Stimulated activated CD8-positive, alpha-beta memory T cell treated with anti-CD3 and anti-CD28 coated beads, Interleukin-7, amount 100 ng/mL, for 24 hours (primary cell): ENCODE measurements around the gene MOB3B.
"Not testable (repeated sequence)": the region's sequence is repeated elsewhere in the genome, so short reads cannot be mapped to it uniquely, and the experiment has no call there.

Experiments used
- DNase-seq: peaks from one replicate; pipeline ENCODE4 v3.0.0-alpha.2; 2020; ENCODE audit warnings: low read depth

Gene MOB3B

DNA sequence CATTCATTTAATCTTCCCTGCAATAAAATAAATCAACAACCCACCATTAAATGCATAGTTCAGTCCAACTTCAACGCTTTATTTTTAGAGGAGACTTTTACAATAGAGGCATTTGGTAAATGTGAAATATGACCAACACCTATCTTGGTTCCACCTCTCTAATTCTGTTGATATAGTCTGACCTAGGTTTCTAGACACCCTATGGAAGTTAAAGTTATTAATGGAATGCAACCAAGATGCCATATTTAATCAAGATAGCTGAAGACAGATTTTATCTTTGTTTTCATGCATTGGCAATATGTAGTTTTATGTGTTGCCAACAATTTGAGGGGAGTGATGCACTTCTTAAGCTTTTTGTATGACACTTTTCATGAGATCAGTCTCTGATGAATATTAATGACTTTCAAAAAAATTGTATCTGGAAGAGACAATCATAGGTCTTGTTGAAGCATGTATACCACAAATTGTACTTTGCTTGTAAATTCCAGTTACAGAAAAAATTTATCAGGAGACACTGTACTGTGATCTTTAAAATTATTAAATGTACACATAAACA lies 107.3 kb downstream of the MOB3B start:
- DNase-seq: no peak

GRCh38 chr9:27421577-27421976 lies 108.0 kb downstream of the MOB3B start:
- no peak for DNase-seq

- DNase-seq: not testable (repeated sequence)
These were observed 110.1 kb downstream of the MOB3B start for GRCh38 chr9:27419558-27419957.

DNA sequence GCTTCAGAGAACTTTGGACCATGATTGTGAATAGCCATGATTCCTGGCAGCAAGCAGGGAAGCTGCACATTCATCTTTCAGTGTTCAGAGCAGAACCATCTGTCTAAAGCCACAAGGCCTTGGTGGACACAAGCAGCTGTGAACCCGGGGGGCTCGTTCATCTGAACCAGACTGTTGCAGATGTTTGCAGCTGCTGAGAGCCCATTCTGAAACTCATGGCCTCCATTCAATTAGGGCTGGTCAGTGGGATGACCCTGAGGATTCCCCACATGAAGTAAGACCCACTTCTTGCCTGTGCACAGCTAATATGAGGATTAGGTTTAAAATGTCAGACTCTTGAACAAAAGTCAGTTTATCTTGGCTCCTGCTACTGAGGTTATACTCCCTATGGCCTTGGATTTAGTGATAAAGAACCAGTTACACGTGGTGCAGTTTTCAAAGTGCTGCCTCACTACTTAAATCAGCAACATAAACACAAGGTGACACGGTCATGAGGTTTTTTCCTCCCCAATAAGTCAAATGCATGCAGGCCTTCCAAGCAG lies 115.3 kb downstream of the MOB3B start:
- no peak for DNase-seq

- no peak for DNase-seq
These were observed 115.9 kb downstream of the MOB3B start for GRCh38 chr9:27413511-27414219.

DNA sequence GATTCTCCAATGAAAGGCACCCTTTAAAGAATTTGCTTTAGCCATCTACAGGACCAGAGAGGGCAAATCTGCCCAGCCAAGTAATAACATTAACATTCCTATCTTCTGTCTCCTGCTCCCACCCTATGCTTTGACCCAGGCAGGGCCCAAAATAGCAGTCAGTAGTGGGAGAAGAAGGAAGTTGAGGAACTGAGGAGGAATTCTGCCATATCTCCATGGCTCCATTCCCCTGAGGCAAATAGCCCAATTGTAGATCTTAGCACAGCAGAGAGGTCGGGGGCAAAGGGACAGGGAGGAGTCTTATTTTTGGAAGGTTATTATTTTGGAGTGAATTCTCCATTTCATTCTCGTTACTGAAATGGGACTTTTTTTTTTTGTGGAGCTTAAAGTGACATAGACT lies 116.7 kb downstream of the MOB3B start:
- no peak for DNase-seq

GRCh38 chr9:27412081-27412480 lies 117.5 kb downstream of the MOB3B start:
- no peak for DNase-seq

DNA sequence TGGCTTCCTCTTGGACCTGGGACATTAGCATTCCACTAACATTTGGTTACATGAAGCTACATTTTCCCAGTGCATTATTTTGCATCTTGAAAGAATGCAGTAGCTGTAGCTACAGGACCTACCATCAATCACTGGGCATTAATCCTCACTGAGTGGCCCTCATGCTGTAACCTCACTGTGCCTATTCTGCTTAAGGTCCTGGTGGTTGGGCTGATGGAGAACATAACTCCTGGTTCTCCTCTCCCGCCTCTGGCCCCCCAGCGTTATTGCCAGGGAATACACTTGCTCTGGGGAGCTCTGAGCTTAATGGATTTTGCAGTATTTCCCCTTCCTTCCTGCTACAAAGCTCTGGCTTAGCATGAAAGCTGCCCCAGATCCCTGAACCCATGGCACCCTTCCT lies 121.1 kb downstream of the MOB3B start:
- no peak for DNase-seq

- DNase-seq: no peak
These were observed 121.6 kb downstream of the MOB3B start for GRCh38 chr9:27408001-27408400.

- DNase-seq: no peak
These were observed 122.1 kb downstream of the MOB3B start for GRCh38 chr9:27407491-27407890.

DNA sequence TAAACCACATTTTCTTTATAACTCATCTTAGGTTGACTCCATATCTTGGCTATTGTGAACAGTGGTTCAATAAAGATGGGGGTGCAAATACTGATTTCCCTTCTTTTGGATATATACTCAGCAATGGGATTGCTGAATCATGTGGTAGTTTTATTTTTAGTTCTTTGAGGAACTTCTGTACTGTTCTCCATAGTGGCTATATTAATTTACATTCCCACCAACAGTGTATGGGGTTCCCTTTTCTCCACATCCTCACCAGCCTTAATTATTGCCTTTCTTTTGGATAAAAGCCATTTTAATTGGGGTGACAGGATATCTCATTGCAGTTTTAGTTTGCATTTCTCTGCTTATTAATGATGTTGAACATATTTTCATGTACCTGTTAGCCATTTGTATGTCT lies 125.0 kb downstream of the MOB3B start:
- no peak for DNase-seq

GRCh38 chr9:27402626-27403025 lies 127.0 kb downstream of the MOB3B start:
- no peak for DNase-seq

GRCh38 chr9:27400334-27400880 lies 129.2 kb downstream of the MOB3B start:
- no peak for DNase-seq

GRCh38 chr9:27398982-27399653 lies 130.5 kb downstream of the MOB3B start:
- no peak for DNase-seq

- DNase-seq: no peak
These were observed 133.1 kb downstream of the MOB3B start for GRCh38 chr9:27396495-27396894.

DNA sequence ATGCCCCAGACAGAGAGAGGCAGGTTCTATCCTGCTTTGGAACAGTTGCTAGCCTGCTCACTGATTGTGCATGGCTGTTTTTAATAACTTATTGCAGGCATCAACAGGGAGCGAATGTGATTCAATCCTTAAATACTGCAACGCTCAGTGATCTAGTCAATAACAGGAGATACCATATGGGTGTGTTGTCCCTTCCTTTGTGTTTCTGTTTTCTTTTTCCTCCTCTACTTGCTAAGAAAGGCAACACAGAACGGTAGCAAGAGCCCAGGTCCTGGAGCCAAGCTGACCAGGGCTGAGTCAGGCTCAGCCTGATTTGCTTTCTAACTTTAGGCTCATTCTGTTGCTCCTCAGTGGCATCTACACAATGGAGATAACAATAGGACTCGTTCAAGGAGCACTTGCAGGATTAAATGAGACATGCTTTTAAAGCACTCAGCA lies 134.1 kb downstream of the MOB3B start:
- DNase-seq: no peak

DNA sequence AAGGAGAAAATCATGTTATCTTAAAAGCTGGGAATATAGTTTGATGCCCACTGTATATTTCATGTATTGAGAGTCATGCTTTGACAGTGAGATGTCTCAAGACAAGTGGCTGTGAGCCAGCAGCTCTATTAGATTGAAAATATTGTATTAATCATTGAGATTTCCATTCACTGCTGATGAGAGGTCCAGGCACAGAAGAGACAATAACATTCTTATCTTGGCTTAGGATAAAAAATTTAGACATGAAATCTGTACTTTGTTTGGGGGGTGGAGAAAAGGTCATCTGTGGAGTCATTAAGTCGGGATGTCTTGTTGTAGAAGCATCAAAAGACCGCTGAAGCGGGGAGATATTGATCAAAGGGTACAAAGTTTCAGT lies 134.8 kb downstream of the MOB3B start:
- DNase-seq: no peak

DNA sequence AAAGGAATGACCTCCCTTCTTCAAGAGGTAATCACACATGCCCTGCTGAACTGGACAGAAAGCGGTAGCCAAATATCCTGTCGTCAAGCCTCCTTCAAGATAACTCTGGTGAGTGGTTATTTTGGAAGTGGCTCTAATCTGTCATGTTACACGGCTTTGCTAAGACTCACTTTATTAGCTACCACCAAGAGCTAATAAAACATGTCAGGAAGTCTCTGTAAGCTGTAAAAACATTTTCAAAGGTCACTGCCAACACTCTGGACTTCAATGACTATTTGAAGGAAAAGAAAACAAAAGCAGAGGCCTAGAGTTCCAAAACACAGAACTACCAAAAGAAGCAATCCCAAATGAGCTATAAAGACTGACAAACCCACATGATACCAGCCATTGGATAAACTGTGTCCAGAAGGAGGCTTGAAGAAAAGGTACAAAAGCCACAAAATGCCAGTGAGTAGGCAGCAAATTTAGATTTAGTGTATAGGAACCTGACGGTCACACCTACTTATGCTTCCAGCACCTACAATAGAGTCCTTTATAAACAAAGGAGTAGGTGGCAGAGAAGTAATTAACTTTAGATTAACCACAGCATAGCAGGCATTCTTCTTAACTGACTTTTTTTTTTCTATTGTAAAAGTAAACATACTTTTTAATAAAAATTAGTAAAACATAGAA lies 135.3 kb downstream of the MOB3B start:
- no peak for DNase-seq

- DNase-seq: no peak
These were observed 136.4 kb downstream of the MOB3B start for GRCh38 chr9:27393054-27393846.

DNA sequence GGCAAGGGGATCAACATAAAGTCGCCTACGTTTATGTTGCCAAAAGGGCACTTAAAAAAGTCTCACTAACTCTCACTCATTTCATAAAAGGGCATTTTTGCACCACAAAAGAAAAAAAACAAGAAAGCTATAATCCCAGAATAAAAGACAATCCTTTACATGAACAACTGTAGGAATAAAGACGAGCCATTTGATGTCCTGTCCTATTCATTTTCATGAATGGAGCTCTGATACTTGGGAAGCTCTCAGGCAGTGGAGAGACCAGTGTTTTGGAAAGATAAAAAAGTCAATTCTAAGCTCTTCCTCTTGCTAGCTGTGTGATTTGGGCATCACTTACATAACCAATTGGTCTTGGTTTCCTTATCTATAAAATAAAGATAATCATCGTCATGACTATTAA lies 137.2 kb downstream of the MOB3B start:
- no peak for DNase-seq

GRCh38 chr9:27391040-27391895 lies 138.3 kb downstream of the MOB3B start:
- no peak for DNase-seq
